K562 (cell line): Measurements from ENCODE around the gene LOXL4. TPM values are rescaled to one million over a fixed set of nuclear protein-coding genes. Genes with fewer than 3 reads are reported as not detected.

ENCODE experiments used
- ATAC-seq: fragments of 200-7000 bp; cut with Tn5 transposase; 3 replicates; pipeline ENCODE4 v1.9.1; 2020; ENCODE audit warnings: moderate library complexity
- BruUV-seq: library from RNA; stranded (reverse); fragments of 400-500 nt; replicated peaks from 2 replicates; lab custom pipeline; 2021; lab: Mats Ljungman, UMichigan
- CTCF ChIA-PET: fragments of 300-600 bp; formaldehyde crosslinking; extraction: SDS; loops from one replicate; lab custom pipeline; 2021; ENCODE audit warnings: low intra/inter-chr PET ratio; lab: Yijun Ruan, JAX
- POLR2A ChIA-PET: fragments of 300-600, 350-650 bp; sonication (Branson Sonifier 250); formaldehyde crosslinking; extraction: SDS; loops from one replicate; lab custom pipeline; 2021; ENCODE audit warnings: antibody characterized with exemption, inconsistent platforms; lab: Yijun Ruan, JAX
- DNase-seq, 4 experiments: peaks; one replicate each; pipeline versions ENCODE4 v3.0.0 to v3.0.0-alpha.2; 2011 to 2018; ENCODE audit warnings: low spot score in 3 of 4, mixed read lengths in 3 of 4; ENCODE audit errors: extremely low read depth in 1 of 4
- FAIRE-seq: peaks from 2 replicates; lab custom pipeline; 2011; peaks lifted over from hg19 to GRCh38; lab: Jason Lieb, UNC
- H2AFZ ChIP-seq: 2 replicates; pipeline ENCODE4 v1.6.0; 2011; ENCODE audit warnings: low read depth, low read length, control low read depth, inconsistent platforms
- H3K27ac ChIP-seq: fragments of 200-600 bp; 3 replicates; pipeline ENCODE4 v1.8.0; 2011; ENCODE audit warnings: low read depth, mild to moderate bottlenecking, control low read depth, inconsistent platforms, low read length, moderate library complexity, mixed read lengths; ENCODE audit errors: extremely low read depth
- H3K27me3 ChIP-seq, 2 experiments: fragments of 300-600 bp in 1 of 2; 2 replicates in 1 of 2; 3 replicates in 1 of 2; pipeline versions ENCODE4 v1.6.0 to v1.8.0; 2011; ENCODE audit warnings: inconsistent platforms in 2 of 2, low read length in 2 of 2, mild to moderate bottlenecking in 1 of 2, mixed read lengths in 1 of 2, moderate library complexity in 1 of 2; ENCODE audit not compliant: control insufficient read depth in 2 of 2, insufficient read depth in 2 of 2
- H3K36me3 ChIP-seq: fragments of 300-600 bp; 3 replicates; pipeline ENCODE4 v1.8.0; 2011; ENCODE audit warnings: mild to moderate bottlenecking, low read length, inconsistent platforms; ENCODE audit not compliant: control insufficient read depth, insufficient read depth
- H3K4me1 ChIP-seq, 2 experiments: fragments of 200-600 bp in 1 of 2; replicated peaks in 1 of 2; 2 replicates in 1 of 2; 3 replicates in 1 of 2; pipeline versions ENCODE4 v1.5.1 to v1.8.0; 2011; ENCODE audit warnings: inconsistent platforms in 2 of 2, low read length in 2 of 2, mild to moderate bottlenecking in 1 of 2, mixed read lengths in 1 of 2, moderate library complexity in 1 of 2; ENCODE audit not compliant: control insufficient read depth in 2 of 2, insufficient read depth in 2 of 2
- H3K4me2 ChIP-seq: 2 replicates; pipeline ENCODE4 v1.6.1; 2011; ENCODE audit warnings: low read length, control low read depth, inconsistent platforms, mixed read lengths; ENCODE audit not compliant: insufficient read depth
- H3K4me3 ChIP-seq: fragments of 200-600 bp; sonication (generic), shearing (Covaris generic); 2 replicates; pipeline ENCODE4 v1.5.1; 2016; ENCODE audit warnings: control low read depth, inconsistent platforms
- H3K79me2 ChIP-seq: fragments of 200-600 bp; 3 replicates; pipeline ENCODE4 v1.8.0; 2011; ENCODE audit warnings: low read length, inconsistent platforms; ENCODE audit not compliant: control insufficient read depth, insufficient read depth
- H3K9ac ChIP-seq, 2 experiments: 2 replicates each; pipeline versions ENCODE4 v1.6.0 to v1.6.1; 2011; ENCODE audit warnings: low read depth in 2 of 2, low read length in 2 of 2, control low read depth in 1 of 2, inconsistent platforms in 1 of 2, mild to moderate bottlenecking in 1 of 2, mixed read lengths in 1 of 2; ENCODE audit not compliant: insufficient read depth in 1 of 2
- H3K9me1 ChIP-seq: one replicate; pipeline ENCODE4 v1.6.0; 2011; ENCODE audit warnings: inconsistent platforms, mild to moderate bottlenecking, low read length, moderate library complexity; ENCODE audit not compliant: control insufficient read depth, insufficient read depth
- H3K9me3 ChIP-seq: replicated peaks from 2 replicates; pipeline ENCODE4 v1.5.1; 2011; ENCODE audit warnings: low read depth, low read length, inconsistent platforms; ENCODE audit not compliant: control insufficient read depth, insufficient read depth
- H4K20me1 ChIP-seq: replicated peaks from 2 replicates; pipeline ENCODE4 v1.6.1; 2011; ENCODE audit warnings: low read length, inconsistent platforms, mixed read lengths; ENCODE audit not compliant: control insufficient read depth, insufficient read depth
- ATF3 ChIP-seq, 2 experiments: fragments of 450-650 bp in 1 of 2; sonication (generic) in 1 of 2; formaldehyde crosslinking in 1 of 2; IDR thresholded peaks in 1 of 2; conservative IDR thresholded peaks in 1 of 2; 2 replicates each; pipeline versions ENCODE4 v1.6.1 to v1.8.1; 2016 to 2023; ENCODE audit warnings: mild to moderate bottlenecking in 2 of 2, moderate library complexity in 2 of 2, inconsistent platforms in 1 of 2, missing genetic modification reagents in 1 of 2
- C11orf30 ChIP-seq: fragments of 450-650 bp; IDR thresholded peaks from 2 replicates; pipeline ENCODE4 v1.6.1; 2016; ENCODE audit warnings: low read depth, mild to moderate bottlenecking
- DNMT1 ChIP-seq: fragments of 450-650 bp; IDR thresholded peaks from 2 replicates; pipeline ENCODE4 v1.6.1; 2016; ENCODE audit warnings: antibody characterized with exemption, mild to moderate bottlenecking
- FUS ChIP-seq: fragments of 200-400 bp; formaldehyde crosslinking; optimal IDR thresholded peaks from 2 replicates; pipeline ENCODE3; 2017; ENCODE audit warnings: low read depth, low read length
- HINFP ChIP-seq: fragments of 450-650 bp; conservative IDR thresholded peaks from 2 replicates; pipeline ENCODE4 v1.6.1; 2016; ENCODE audit warnings: missing genetic modification characterization, low read depth, mild to moderate bottlenecking, control low read depth, missing compliant biosample characterization
- JUND ChIP-seq, 2 experiments: IDR thresholded peaks; 2 replicates in 1 of 2; 3 replicates in 1 of 2; pipeline ENCODE4 v1.6.1; 2011; ENCODE audit warnings: borderline replicate concordance in 2 of 2, low read depth in 2 of 2, low read length in 2 of 2, improper control_type of control experiment in 1 of 2, missing biosample characterization in 1 of 2, missing genetic modification characterization in 1 of 2, missing genetic modification reagents in 1 of 2
- MLX ChIP-seq, 2 experiments: fragments of 450-650 bp in 1 of 2; sonication (generic) in 1 of 2; formaldehyde crosslinking; conservative IDR thresholded peaks; 2 replicates each; pipeline versions ENCODE4 v1.4.0 to v1.8.1; 2020 to 2022; ENCODE audit warnings: mild to moderate bottlenecking in 1 of 2, missing genetic modification reagents in 1 of 2
- MTA1 ChIP-seq: fragments of 450-650 bp; IDR thresholded peaks from 2 replicates; pipeline ENCODE4 v1.6.1; 2017; ENCODE audit warnings: borderline replicate concordance
- MYBL2 ChIP-seq, 2 experiments: fragments of 450-650 bp in 1 of 2; sonication (generic) in 1 of 2; formaldehyde crosslinking in 1 of 2; IDR thresholded peaks; 2 replicates each; pipeline versions ENCODE4 v1.6.1 to v1.8.1; 2017 to 2022; ENCODE audit warnings: borderline replicate concordance in 1 of 2, inconsistent platforms in 1 of 2, low read depth in 1 of 2, mild to moderate bottlenecking in 1 of 2, missing genetic modification reagents in 1 of 2, moderate library complexity in 1 of 2
- NFIX ChIP-seq: fragments of 250-450 bp; sonication (Bioruptor Pico); IDR thresholded peaks from 2 replicates; pipeline ENCODE4 v1.4.0; 2020; ENCODE audit warnings: low read depth, mild to moderate bottlenecking, moderate library complexity
- ZNF316 ChIP-seq: fragments of 450-650 bp; IDR thresholded peaks from 2 replicates; pipeline ENCODE4 v1.6.1; 2016
- ZNF384 ChIP-seq: IDR thresholded peaks from 2 replicates; pipeline ENCODE4 v1.6.1; 2012; ENCODE audit warnings: low read depth, low read length, improper control_type of control experiment
- ZNF589 ChIP-seq: fragments of 200-800 bp; sonication (Bioruptor generic); IDR thresholded peaks from 2 replicates; pipeline ENCODE4 v1.6.1; 2016; ENCODE audit warnings: low read depth, missing genetic modification characterization, missing compliant biosample characterization
- WGBS: fragments of 100-300 bp; shearing (Covaris generic); methylation state at CpG from one replicate; pipeline ENCODE4 v1.1.6; 2016; ENCODE audit warnings: low coverage, mixed read lengths; ENCODE audit not compliant: insufficient coverage; ENCODE audit errors: missing lambda C conversion rate; 5-methylcytosine and 5-hydroxymethylcytosine counted together
- in situ Hi-C: fragments of 300-500 bp; cut with MboI; formaldehyde crosslinking; loops from 4 replicates; pipeline ENCODE4 v1.15.0; 2018; ENCODE audit warnings: inconsistent platforms, mixed read lengths
- intact Hi-C: fragments of 100-400 bp; cut with micrococcal nuclease; formaldehyde crosslinking; loops from 2 replicates; pipeline ENCODE4 v1.14.2; 2022
- polyA plus RNA-seq, 8 experiments: library from polyadenylated mRNA; depleted of rRNA in 4 of 8; stranded (reverse) in 5 of 8; unstranded in 3 of 8; fragments of >200 nt; fragmentation: Nextera tagmentation in 2 of 8; fragmentation: Illumina TruSeq in 1 of 8; extraction: Ambion mirVana in 2 of 8; extraction: Trizol in 1 of 8; gene quantifications; 2 replicates each; pipeline versions ENCODE4 v1.2.1 to v1.2.3, GENCODE V29; 2011 to 2014; ENCODE audit warnings: inconsistent platforms in 1 of 8, missing spikeins in 1 of 8
- total RNA-seq, 7 experiments: library from RNA; depleted of rRNA in 6 of 7; stranded (reverse); fragments of >200 nt in 6 of 7; fragmentation: Illumina TruSeq in 2 of 7; extraction: Trizol in 2 of 7; gene quantifications; 2 replicates each; pipeline versions ENCODE4 v1.2.1 to v1.2.3, GENCODE V29; 2011 to 2021; ENCODE audit warnings: low replicate concordance in 1 of 7

The LOXL4 gene
- total and polyA plus RNA-seq, 9 of the 15 experiments (the other 6 are each of a cell fraction or from before 2014, with no cell fraction given): 0.03 to 0.35 (median 0.05) TPM; not detected in 3

GRCh38 chr10:98215373-98215772 lies 52.6 kb downstream of the LOXL4 start (continued):
- TF ChIP-seq MLX (CRISPR knock-in tag; conservative IDR thresholded peaks at IDR 0.05) (no peak), FUS (no peak), MTA1 (no peak), NFIX (CRISPR knock-in tag) (no peak), C11orf30 (peak; percentile 53; the same call in 1 of the 2 replicates), ZNF589 (CRISPR knock-in tag) (no peak), ZNF316 (peak; percentile 80), ZNF384 (no peak)

GRCh38 chr10:98213740-98214139 lies 54.3 kb downstream of the LOXL4 start:
- POLR2A ChIA-PET: no interaction called here
- Histone ChIP-seq H4K20me1 (no peaks in the 10 kb centered on the region), H3K27ac (no peak overlapping the region), H3K4me1 (no peaks in the 10 kb centered on the region), H3K36me3 (peaks cover 19% of the 10 kb centered on the region; the same call in 1 of the 3 replicates), H3K4me3 (no peak overlapping the region), H3K9me3 (no peaks in the 10 kb centered on the region), H3K79me2 (no peaks in the 10 kb centered on the region), H2AFZ (no peak overlapping the region), H3K27me3 (no peaks in the 10 kb centered on the region), H3K9ac (no peak overlapping the region), H3K4me2 (no peak overlapping the region), H3K9me1 (no peaks in the 10 kb centered on the region)
- no peak for TF ChIP-seq DNMT1
- no peak for TF ChIP-seq JUND (IDR thresholded peaks at IDR 0.05; ENCODE audit: borderline replicate concordance, low read depth, low read length)
- no peak for TF ChIP-seq JUND (tag; IDR thresholded peaks at IDR 0.05; ENCODE audit: borderline replicate concordance, low read depth, low read length)
- no peak for TF ChIP-seq ATF3 (IDR thresholded peaks at IDR 0.05)
- TF ChIP-seq ATF3 (CRISPR knock-in tag; conservative IDR thresholded peaks at IDR 0.05): no peak
- no peak for TF ChIP-seq MYBL2 (IDR thresholded peaks at IDR 0.05; ENCODE audit: low read depth)
- no peak for TF ChIP-seq MYBL2 (CRISPR knock-in tag; IDR thresholded peaks at IDR 0.05; ENCODE audit: borderline replicate concordance)
- no peak for TF ChIP-seq HINFP
- FAIRE-seq (no peak), ATAC-seq (no peak), DNase-seq (no peak)
- CTCF ChIA-PET: no interaction called here
- WGBS: 100% methylated on average over 1 of the region's 1 CpG
- BruUV-seq: no TSS peak
- in situ Hi-C loops: no loop called here
- intact Hi-C loops: no loop called here
